WTC11 (cell line): Measurements from ENCODE around the gene DNAJB2. TPM values are rescaled to one million over a fixed set of nuclear protein-coding genes. Genes with fewer than 3 reads are reported as not detected.
"Not testable (repeated sequence)": the region's sequence is repeated elsewhere in the genome, so short reads cannot be mapped to it uniquely, and the experiment has no call there.

Experiments
- ATAC-seq: fragments of 200-7000 bp; cut with Tn5 transposase; 2 replicates; pipeline ENCODE4 v1.10.0; 2021; ENCODE audit warnings: mild to moderate bottlenecking, moderate library complexity
- CTCF ChIA-PET: fragments of 300-600 bp; sonication (Branson Sonifier 250); formaldehyde crosslinking; loops from one replicate; lab custom pipeline; 2021; ENCODE audit warnings: antibody characterized with exemption; lab: Charles Lee
- POLR2A ChIA-PET: fragments of 350-600 bp; sonication (Branson Sonifier 250); formaldehyde crosslinking; loops from one replicate; lab custom pipeline; 2021; ENCODE audit warnings: antibody characterized with exemption; lab: Charles Lee
- DNase-seq: peaks from one replicate; pipeline ENCODE4 v3.0.0; 2021; ENCODE audit warnings: low spot score
- H3K27ac Mint-ChIP-seq: 2 replicates; pipeline ENCODE4 v1.8.0; 2021; ENCODE audit warnings: mixed read lengths
- H3K27me3 Mint-ChIP-seq: 2 replicates; pipeline ENCODE4 v1.8.0; 2021; ENCODE audit warnings: low read depth, mild to moderate bottlenecking, moderate library complexity, mixed read lengths
- H3K36me3 Mint-ChIP-seq: 2 replicates; pipeline ENCODE4 v1.8.0; 2021; ENCODE audit warnings: mixed read lengths
- H3K4me1 Mint-ChIP-seq: 2 replicates; pipeline ENCODE4 v1.8.0; 2022; ENCODE audit warnings: mixed read lengths
- H3K4me3 Mint-ChIP-seq: 2 replicates; pipeline ENCODE4 v1.8.0; 2021; ENCODE audit warnings: mild to moderate bottlenecking, moderate library complexity, mixed read lengths
- H3K9me3 Mint-ChIP-seq: 2 replicates; pipeline ENCODE4 v1.8.0; 2021; ENCODE audit warnings: mixed read lengths
- FOXP1 ChIP-seq: sonication (generic); formaldehyde crosslinking; IDR thresholded peaks from 2 replicates; pipeline ENCODE4 v1.8.0; 2022; ENCODE audit warnings: missing genetic modification reagents, mild to moderate bottlenecking, moderate library complexity, borderline replicate concordance
- GRHL2 ChIP-seq: fragments of 250-450 bp; sonication (Bioruptor Pico); IDR thresholded peaks from 2 replicates; pipeline ENCODE4 v1.8.0; 2022; ENCODE audit warnings: mild to moderate bottlenecking, moderate library complexity; ENCODE audit not compliant: insufficient replicate concordance, severe bottlenecking
- IRF2 ChIP-seq: sonication (generic); formaldehyde crosslinking; IDR thresholded peaks from 2 replicates; pipeline ENCODE4 v1.8.0; 2022; ENCODE audit warnings: low read depth, missing genetic modification reagents, borderline replicate concordance
- NFYB ChIP-seq: sonication (generic); formaldehyde crosslinking; conservative IDR thresholded peaks from 2 replicates; pipeline ENCODE4 v1.8.0; 2022; ENCODE audit warnings: low read depth, missing genetic modification reagents
- NR3C1 ChIP-seq: sonication (generic); formaldehyde crosslinking; conservative IDR thresholded peaks from 2 replicates; pipeline ENCODE4 v1.8.1; 2023; ENCODE audit warnings: low read depth, mild to moderate bottlenecking, missing genetic modification reagents
- TCF7 ChIP-seq: sonication (generic); formaldehyde crosslinking; IDR thresholded peaks from 2 replicates; pipeline ENCODE4 v1.8.0; 2022; ENCODE audit warnings: mild to moderate bottlenecking, low read depth, missing genetic modification reagents, moderate library complexity
- TEAD1 ChIP-seq: sonication (generic); formaldehyde crosslinking; IDR thresholded peaks from 2 replicates; pipeline ENCODE4 v1.8.0; 2022; ENCODE audit warnings: mild to moderate bottlenecking, missing genetic modification reagents
- ZBTB21 ChIP-seq: sonication (generic); formaldehyde crosslinking; IDR thresholded peaks from 2 replicates; pipeline ENCODE4 v1.8.1; 2023; ENCODE audit warnings: mild to moderate bottlenecking, missing genetic modification reagents, borderline replicate concordance
- ZNF121 ChIP-seq: sonication (generic); formaldehyde crosslinking; IDR thresholded peaks from 2 replicates; pipeline ENCODE4 v1.8.0; 2023; ENCODE audit warnings: missing genetic modification reagents
- ZNF263 ChIP-seq: sonication (generic); formaldehyde crosslinking; IDR thresholded peaks from 2 replicates; pipeline ENCODE4 v1.8.1; 2022; ENCODE audit warnings: low read depth, mild to moderate bottlenecking, moderate library complexity, missing genetic modification reagents
- ZNF396 ChIP-seq: fragments of 250-450 bp; sonication (Bioruptor Pico); IDR thresholded peaks from 2 replicates; pipeline ENCODE4 v1.8.0; 2021; ENCODE audit warnings: mild to moderate bottlenecking, moderate library complexity, borderline replicate concordance
- total RNA-seq: library from RNA; stranded (reverse); gene quantifications from 3 replicates; pipeline ENCODE4 v1.2.3, GENCODE V29; 2021
- TF ChIP-seq, protein P1 (sequence below): sonication (generic); formaldehyde crosslinking; IDR thresholded peaks from 2 replicates; pipeline ENCODE4 v1.8.1; 2023; ENCODE audit warnings: mild to moderate bottlenecking, missing genetic modification reagents
- TF ChIP-seq, protein P2 (sequence below): sonication (generic); formaldehyde crosslinking; IDR thresholded peaks from 2 replicates; pipeline ENCODE4 v1.8.1; 2023; ENCODE audit warnings: mild to moderate bottlenecking, missing genetic modification reagents, borderline replicate concordance
- TF ChIP-seq, protein P3 (sequence below): sonication (generic); formaldehyde crosslinking; IDR thresholded peaks from 2 replicates; pipeline ENCODE4 v1.8.0; 2022; ENCODE audit warnings: mild to moderate bottlenecking, missing genetic modification reagents
- TF ChIP-seq, protein P4 (sequence below): sonication (generic); formaldehyde crosslinking; IDR thresholded peaks from 2 replicates; pipeline ENCODE4 v1.8.0; 2022; ENCODE audit warnings: missing genetic modification reagents

The DNAJB2 gene
- total RNA-seq, 1 experiment from 2014 or later, result 36.1 TPM

DNA sequence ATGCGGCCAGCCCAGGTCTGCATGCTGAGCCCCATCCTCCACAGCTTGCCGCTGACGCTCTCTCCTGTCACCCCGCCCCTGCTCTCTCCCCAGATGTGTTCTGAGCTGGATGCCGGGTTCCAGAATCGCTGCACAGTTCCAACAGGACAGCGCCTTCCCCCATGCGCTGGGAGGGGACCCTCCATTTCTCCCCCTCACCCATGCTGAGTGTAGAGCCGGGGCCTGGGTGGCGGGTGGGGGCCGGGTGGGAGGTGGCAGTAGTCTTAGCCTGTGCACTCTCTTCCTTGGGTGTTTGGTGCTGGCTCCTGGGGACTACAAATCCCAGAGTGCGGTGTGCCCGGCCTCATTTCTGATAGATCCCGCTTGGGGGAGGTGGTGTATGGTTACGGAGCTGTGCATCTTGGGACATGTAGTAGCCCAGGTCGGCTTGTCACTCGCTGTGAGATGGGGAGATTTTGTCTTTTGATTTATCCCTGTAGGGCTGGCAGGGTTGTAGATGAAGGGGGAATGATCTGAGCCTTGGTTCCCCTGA lies 6.8 kb downstream of the DNAJB2 start (continued):
- TF ChIP-seq NFYB (CRISPR knock-in tag) (no peak), ZNF396 (CRISPR knock-in tag) (no peak), IRF2 (CRISPR knock-in tag) (no peak), ZNF263 (CRISPR knock-in tag) (no peak), ZNF121 (CRISPR knock-in tag) (no peak), TEAD1 (CRISPR knock-in tag) (no peak), GRHL2 (CRISPR knock-in tag) (no peak)
- TF ChIP-seq, protein P1, sequence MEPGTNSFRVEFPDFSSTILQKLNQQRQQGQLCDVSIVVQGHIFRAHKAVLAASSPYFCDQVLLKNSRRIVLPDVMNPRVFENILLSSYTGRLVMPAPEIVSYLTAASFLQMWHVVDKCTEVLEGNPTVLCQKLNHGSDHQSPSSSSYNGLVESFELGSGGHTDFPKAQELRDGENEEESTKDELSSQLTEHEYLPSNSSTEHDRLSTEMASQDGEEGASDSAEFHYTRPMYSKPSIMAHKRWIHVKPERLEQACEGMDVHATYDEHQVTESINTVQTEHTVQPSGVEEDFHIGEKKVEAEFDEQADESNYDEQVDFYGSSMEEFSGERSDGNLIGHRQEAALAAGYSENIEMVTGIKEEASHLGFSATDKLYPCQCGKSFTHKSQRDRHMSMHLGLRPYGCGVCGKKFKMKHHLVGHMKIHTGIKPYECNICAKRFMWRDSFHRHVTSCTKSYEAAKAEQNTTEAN (CRISPR knock-in tag), result no peak
- TF ChIP-seq, all 79 proteins: peak for 0

DNA sequence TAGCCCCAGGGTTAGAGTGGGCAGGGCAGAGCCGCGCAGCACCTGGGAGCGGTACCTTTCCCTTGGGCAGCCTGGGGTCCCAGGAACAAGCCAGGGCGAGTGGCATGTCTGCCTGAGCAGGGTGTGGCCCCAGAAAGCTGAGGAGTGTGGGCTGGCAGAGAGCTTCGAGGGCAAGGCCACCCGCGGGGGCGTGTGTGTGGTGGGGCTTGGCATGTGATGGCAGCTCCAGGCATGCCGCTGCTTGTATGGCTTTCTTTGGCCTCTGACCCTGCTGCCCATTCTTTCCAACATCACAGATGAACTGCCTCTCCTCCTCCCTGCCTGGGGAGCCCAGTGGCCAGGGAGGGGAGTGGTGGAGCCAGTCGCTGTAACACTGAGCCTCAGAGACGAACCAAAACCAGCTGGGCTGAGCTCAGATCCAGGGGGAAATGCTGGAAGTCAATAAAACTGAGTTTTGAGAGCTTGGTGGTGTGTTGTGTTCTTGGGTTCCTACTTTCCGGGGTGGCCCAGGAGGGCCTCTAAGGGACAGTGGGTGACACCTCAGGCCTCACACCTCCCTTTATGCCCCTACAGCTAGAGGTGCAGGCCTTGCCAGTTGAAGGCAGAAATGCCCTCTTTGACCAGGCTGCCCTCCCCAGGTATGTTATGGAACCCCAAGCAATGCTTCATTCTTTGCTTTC lies 7.4 kb downstream of the DNAJB2 start:
- DNase-seq, result no peak
- Mint-ChIP-seq H3K4me1 (peaks cover 11% of the 10 kb centered on the region), H3K4me3 (peak overlapping the region; percentile 32), H3K27ac (peak overlapping the region; percentile 26; the same call in 1 of the 2 replicates), H3K36me3 (peaks cover 8% of the 10 kb centered on the region; the same call in 1 of the 2 replicates), H3K9me3 (no peaks in the 10 kb centered on the region), H3K27me3 (no peaks in the 10 kb centered on the region; the same call in 1 of the 2 replicates)
- CTCF ChIA-PET, result interaction anchor here (0.6 to 3.4 kb wide), 14 partner anchors 8 to 290 kb away, joined by 3 to 62 read pairs (median 4); partner anchors contain the start of genes SPEG and TUBA4B
- POLR2A ChIA-PET, result interaction anchor here (0.9 to 2.1 kb wide), 3 partner anchors 8 to 42 kb away, joined by 3 to 5 read pairs (median 3); partner anchors contain the start of genes GLB1L and STK16
- TF ChIP-seq ZNF121 (CRISPR knock-in tag) (no peak), TCF7 (CRISPR knock-in tag) (no peak), FOXP1 (CRISPR knock-in tag) (0 out of 2 replicates have a peak, but pooled peaks have one; percentile 28), NR3C1 (CRISPR knock-in tag) (0 out of 2 replicates have a peak, but pooled peaks have one; percentile 43), ZBTB21 (CRISPR knock-in tag) (0 out of 2 replicates have a peak, but pooled peaks have one; percentile 17)
- TF ChIP-seq, protein P2, sequence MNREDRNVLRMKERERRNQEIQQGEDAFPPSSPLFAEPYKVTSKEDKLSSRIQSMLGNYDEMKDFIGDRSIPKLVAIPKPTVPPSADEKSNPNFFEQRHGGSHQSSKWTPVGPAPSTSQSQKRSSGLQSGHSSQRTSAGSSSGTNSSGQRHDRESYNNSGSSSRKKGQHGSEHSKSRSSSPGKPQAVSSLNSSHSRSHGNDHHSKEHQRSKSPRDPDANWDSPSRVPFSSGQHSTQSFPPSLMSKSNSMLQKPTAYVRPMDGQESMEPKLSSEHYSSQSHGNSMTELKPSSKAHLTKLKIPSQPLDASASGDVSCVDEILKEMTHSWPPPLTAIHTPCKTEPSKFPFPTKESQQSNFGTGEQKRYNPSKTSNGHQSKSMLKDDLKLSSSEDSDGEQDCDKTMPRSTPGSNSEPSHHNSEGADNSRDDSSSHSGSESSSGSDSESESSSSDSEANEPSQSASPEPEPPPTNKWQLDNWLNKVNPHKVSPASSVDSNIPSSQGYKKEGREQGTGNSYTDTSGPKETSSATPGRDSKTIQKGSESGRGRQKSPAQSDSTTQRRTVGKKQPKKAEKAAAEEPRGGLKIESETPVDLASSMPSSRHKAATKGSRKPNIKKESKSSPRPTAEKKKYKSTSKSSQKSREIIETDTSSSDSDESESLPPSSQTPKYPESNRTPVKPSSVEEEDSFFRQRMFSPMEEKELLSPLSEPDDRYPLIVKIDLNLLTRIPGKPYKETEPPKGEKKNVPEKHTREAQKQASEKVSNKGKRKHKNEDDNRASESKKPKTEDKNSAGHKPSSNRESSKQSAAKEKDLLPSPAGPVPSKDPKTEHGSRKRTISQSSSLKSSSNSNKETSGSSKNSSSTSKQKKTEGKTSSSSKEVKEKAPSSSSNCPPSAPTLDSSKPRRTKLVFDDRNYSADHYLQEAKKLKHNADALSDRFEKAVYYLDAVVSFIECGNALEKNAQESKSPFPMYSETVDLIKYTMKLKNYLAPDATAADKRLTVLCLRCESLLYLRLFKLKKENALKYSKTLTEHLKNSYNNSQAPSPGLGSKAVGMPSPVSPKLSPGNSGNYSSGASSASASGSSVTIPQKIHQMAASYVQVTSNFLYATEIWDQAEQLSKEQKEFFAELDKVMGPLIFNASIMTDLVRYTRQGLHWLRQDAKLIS (CRISPR knock-in tag), result no peak
- TF ChIP-seq, protein P3, sequence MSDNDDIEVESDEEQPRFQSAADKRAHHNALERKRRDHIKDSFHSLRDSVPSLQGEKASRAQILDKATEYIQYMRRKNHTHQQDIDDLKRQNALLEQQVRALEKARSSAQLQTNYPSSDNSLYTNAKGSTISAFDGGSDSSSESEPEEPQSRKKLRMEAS (CRISPR knock-in tag), result no peak
- TF ChIP-seq, protein P4, sequence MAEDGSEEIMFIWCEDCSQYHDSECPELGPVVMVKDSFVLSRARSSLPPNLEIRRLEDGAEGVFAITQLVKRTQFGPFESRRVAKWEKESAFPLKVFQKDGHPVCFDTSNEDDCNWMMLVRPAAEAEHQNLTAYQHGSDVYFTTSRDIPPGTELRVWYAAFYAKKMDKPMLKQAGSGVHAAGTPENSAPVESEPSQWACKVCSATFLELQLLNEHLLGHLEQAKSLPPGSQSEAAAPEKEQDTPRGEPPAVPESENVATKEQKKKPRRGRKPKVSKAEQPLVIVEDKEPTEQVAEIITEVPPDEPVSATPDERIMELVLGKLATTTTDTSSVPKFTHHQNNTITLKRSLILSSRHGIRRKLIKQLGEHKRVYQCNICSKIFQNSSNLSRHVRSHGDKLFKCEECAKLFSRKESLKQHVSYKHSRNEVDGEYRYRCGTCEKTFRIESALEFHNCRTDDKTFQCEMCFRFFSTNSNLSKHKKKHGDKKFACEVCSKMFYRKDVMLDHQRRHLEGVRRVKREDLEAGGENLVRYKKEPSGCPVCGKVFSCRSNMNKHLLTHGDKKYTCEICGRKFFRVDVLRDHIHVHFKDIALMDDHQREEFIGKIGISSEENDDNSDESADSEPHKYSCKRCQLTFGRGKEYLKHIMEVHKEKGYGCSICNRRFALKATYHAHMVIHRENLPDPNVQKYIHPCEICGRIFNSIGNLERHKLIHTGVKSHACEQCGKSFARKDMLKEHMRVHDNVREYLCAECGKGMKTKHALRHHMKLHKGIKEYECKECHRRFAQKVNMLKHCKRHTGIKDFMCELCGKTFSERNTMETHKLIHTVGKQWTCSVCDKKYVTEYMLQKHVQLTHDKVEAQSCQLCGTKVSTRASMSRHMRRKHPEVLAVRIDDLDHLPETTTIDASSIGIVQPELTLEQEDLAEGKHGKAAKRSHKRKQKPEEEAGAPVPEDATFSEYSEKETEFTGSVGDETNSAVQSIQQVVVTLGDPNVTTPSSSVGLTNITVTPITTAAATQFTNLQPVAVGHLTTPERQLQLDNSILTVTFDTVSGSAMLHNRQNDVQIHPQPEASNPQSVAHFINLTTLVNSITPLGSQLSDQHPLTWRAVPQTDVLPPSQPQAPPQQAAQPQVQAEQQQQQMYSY, result no peak
- ATAC-seq, result peak; percentile 4

DNA sequence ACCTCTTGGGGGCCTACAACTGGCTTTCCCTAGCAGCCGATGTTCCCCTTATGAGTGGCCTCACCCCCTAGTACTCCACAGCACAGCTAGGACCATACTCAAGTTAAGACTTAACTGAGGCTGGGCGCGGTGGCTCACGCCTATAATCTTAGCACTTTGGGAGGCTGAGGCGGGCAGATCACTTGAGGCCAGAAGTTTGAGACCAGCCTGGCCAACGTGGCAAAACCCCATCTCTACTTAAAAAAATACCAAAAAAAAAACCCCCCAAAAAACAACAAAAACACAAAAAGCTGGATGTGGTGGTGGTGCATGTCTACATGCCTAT lies 7.9 kb downstream of the DNAJB2 start:
- ATAC-seq, H3K36me3 Mint-ChIP-seq, DNase-seq, H3K27ac Mint-ChIP-seq, H3K4me3 Mint-ChIP-seq, H3K9me3 Mint-ChIP-seq, H3K27me3 Mint-ChIP-seq: not testable (repeated sequence)
- ChIA-PET CTCF (interaction anchor here (0.9 to 3.4 kb wide), 7 partner anchors 7 to 101 kb away, joined by 3 to 62 read pairs (median 5); no protein-coding TSS in a partner anchor), POLR2A (interaction anchor here (0.9 to 2.1 kb wide), 2 partner anchors 8 to 40 kb away, joined by 3 to 5 read pairs; no protein-coding TSS in a partner anchor)
- peaks cover 11% of the 10 kb centered on the region for H3K4me1 Mint-ChIP-seq
